ENCODE results near the gene APCDD1.

Gene APCDD1

GRCh38 chr18:10482363-10482984 lies 28.0 kb downstream of the APCDD1 start:
- H3K9ac ChIP-seq (ENCODE audit: low read length in 5 of 5), result no peak overlapping the region
- no peak overlapping the region for H3K27ac ChIP-seq (ENCODE audit: low read depth, low read length)
- peaks cover 0 to 31% (median 11%) of the 10 kb centered on the region in 5 donors for H3K4me1 ChIP-seq (ENCODE audit: control insufficient read depth in 5 of 5, insufficient read depth in 5 of 5, low read length in 5 of 5)

GRCh38 chr18:10482985-10483949 lies 28.8 kb downstream of the APCDD1 start:
- Histone ChIP-seq H3K36me3 (ENCODE audit: control insufficient read depth in 5 of 5, insufficient read depth in 5 of 5, low read length in 5 of 5) (peaks cover 6 to 35% (median 30%) of the 10 kb centered on the region in 5 donors), H3K4me3 (ENCODE audit: low read depth in 1 of 5, low read length in 5 of 5) (no peak overlapping the region), H3K27ac (ENCODE audit: low read depth, low read length) (no peak overlapping the region), H3K9me3 (ENCODE audit: control insufficient read depth in 5 of 5, low read length in 5 of 5) (peaks cover 0 to 3% (median 0%) of the 10 kb centered on the region in 5 donors), H3K4me1 (ENCODE audit: control insufficient read depth in 5 of 5, insufficient read depth in 5 of 5, low read length in 5 of 5) (peaks cover 0 to 24% (median 8%) of the 10 kb centered on the region in 5 donors), H3K27me3 (ENCODE audit: control insufficient read depth in 5 of 5, insufficient read depth in 4 of 5, low read length in 5 of 5) (no peaks in the 10 kb centered on the region), H3K9ac (ENCODE audit: low read length in 5 of 5) (no peak overlapping the region)

More at GRCh38 chr18:10482363-10482984, 28.0 kb downstream of the APCDD1 start:
- Histone ChIP-seq H3K27me3 (ENCODE audit: control insufficient read depth in 5 of 5, insufficient read depth in 4 of 5, low read length in 5 of 5) (no peaks in the 10 kb centered on the region), H3K36me3 (ENCODE audit: control insufficient read depth in 5 of 5, insufficient read depth in 5 of 5, low read length in 5 of 5) (peaks cover 3 to 35% (median 25%) of the 10 kb centered on the region in 5 donors), H3K9me3 (ENCODE audit: control insufficient read depth in 5 of 5, low read length in 5 of 5) (peaks cover 0 to 5% (median 0%) of the 10 kb centered on the region in 5 donors), H3K4me3 (ENCODE audit: low read depth in 1 of 5, low read length in 5 of 5) (no peak overlapping the region)

DNA sequence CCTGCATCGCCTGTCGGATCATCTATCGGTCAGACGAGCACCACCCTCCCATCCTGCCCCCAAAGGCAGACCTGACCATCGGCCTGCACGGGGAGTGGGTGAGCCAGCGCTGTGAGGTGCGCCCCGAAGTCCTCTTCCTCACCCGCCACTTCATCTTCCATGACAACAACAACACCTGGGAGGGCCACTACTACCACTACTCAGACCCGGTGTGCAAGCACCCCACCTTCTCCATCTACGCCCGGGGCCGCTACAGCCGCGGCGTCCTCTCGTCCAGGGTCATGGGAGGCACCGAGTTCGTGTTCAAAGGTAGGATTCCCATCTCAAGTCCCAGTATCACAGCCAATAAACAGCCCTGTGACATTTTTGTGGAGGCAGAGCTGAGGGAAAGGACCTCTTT lies 31.0 kb downstream of the APCDD1 start:
- H3K4me1 ChIP-seq (ENCODE audit: control insufficient read depth in 5 of 5, insufficient read depth in 5 of 5, low read length in 5 of 5), result peaks cover 0 to 17% (median 3%) of the 10 kb centered on the region in 5 donors

GRCh38 chr18:10486362-10486761 lies 31.9 kb downstream of the APCDD1 start:
- Histone ChIP-seq H3K4me3 (ENCODE audit: low read depth in 1 of 5, low read length in 5 of 5) (no peak overlapping the region), H3K27ac (ENCODE audit: low read depth, low read length) (no peak overlapping the region), H3K27me3 (ENCODE audit: control insufficient read depth in 5 of 5, insufficient read depth in 4 of 5, low read length in 5 of 5) (no peaks in the 10 kb centered on the region), H3K9ac (ENCODE audit: low read length in 5 of 5) (no peak overlapping the region), H3K36me3 (ENCODE audit: control insufficient read depth in 5 of 5, insufficient read depth in 5 of 5, low read length in 5 of 5) (peaks cover 10 to 45% (median 38%) of the 10 kb centered on the region in 5 donors), H3K9me3 (ENCODE audit: control insufficient read depth in 5 of 5, low read length in 5 of 5) (no peaks in the 10 kb centered on the region), H3K4me1 (ENCODE audit: control insufficient read depth in 5 of 5, insufficient read depth in 5 of 5, low read length in 5 of 5) (peaks cover 0 to 17% (median 3%) of the 10 kb centered on the region in 5 donors)

More for the DNA sequence above, 31.0 kb downstream of the APCDD1 start:
- Histone ChIP-seq H3K9ac (ENCODE audit: low read length in 5 of 5) (no peak overlapping the region), H3K36me3 (ENCODE audit: control insufficient read depth in 5 of 5, insufficient read depth in 5 of 5, low read length in 5 of 5) (peaks cover 10 to 45% (median 38%) of the 10 kb centered on the region in 5 donors), H3K4me3 (ENCODE audit: low read depth in 1 of 5, low read length in 5 of 5) (no peak overlapping the region), H3K27ac (ENCODE audit: low read depth, low read length) (no peak overlapping the region), H3K27me3 (ENCODE audit: control insufficient read depth in 5 of 5, insufficient read depth in 4 of 5, low read length in 5 of 5) (no peaks in the 10 kb centered on the region), H3K9me3 (ENCODE audit: control insufficient read depth in 5 of 5, low read length in 5 of 5) (no peaks in the 10 kb centered on the region)

DNA sequence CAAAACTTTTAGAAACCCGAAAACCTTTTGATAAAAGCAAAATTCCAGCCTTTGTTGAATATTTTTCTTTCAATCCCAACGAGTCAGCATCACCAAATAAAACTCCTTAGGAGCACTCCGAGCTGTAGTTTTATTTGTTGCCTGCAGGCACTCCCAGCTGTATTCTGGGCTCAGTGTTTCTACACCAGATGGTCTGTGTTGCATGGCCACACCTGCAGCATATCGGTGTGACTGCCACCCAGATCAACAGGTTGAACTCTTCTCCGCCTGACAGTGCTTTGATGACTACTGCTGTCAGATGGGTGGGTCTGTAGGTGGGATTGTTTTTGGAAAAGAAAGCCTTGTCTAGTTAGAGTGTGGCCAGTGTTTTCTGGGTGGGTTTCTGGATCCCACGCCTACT lies 32.7 kb downstream of the APCDD1 start:
- Histone ChIP-seq H3K9me3 (ENCODE audit: control insufficient read depth in 5 of 5, low read length in 5 of 5) (no peaks in the 10 kb centered on the region), H3K4me3 (ENCODE audit: low read depth in 1 of 5, low read length in 5 of 5) (no peak overlapping the region), H3K4me1 (ENCODE audit: control insufficient read depth in 5 of 5, insufficient read depth in 5 of 5, low read length in 5 of 5) (peaks cover 0 to 17% (median 3%) of the 10 kb centered on the region in 5 donors), H3K9ac (ENCODE audit: low read length in 5 of 5) (no peak overlapping the region), H3K27me3 (ENCODE audit: control insufficient read depth in 5 of 5, insufficient read depth in 4 of 5, low read length in 5 of 5) (no peaks in the 10 kb centered on the region), H3K27ac (ENCODE audit: low read depth, low read length) (no peak overlapping the region), H3K36me3 (ENCODE audit: control insufficient read depth in 5 of 5, insufficient read depth in 5 of 5, low read length in 5 of 5) (peaks cover 10 to 45% (median 38%) of the 10 kb centered on the region in 5 donors)

- H3K4me3 ChIP-seq (ENCODE audit: low read depth in 1 of 5, low read length in 5 of 5), result no peak overlapping the region
- no peaks in the 10 kb centered on the region for H3K9me3 ChIP-seq (ENCODE audit: control insufficient read depth in 5 of 5, low read length in 5 of 5)
- H3K27ac ChIP-seq (ENCODE audit: low read depth, low read length), result no peak overlapping the region
Observed at GRCh38 chr18:10488017-10488416, 33.6 kb downstream of the APCDD1 start.

GRCh38 chr18:10490401-10491165 lies 36.1 kb downstream of the APCDD1 start:
- no peak overlapping the region for H3K27ac ChIP-seq (ENCODE audit: low read depth, low read length)
- no peak overlapping the region for H3K9ac ChIP-seq (ENCODE audit: low read length in 5 of 5)
- H3K9me3 ChIP-seq (ENCODE audit: control insufficient read depth in 5 of 5, low read length in 5 of 5), result no peaks in the 10 kb centered on the region
- no peaks in the 10 kb centered on the region for H3K27me3 ChIP-seq (ENCODE audit: control insufficient read depth in 5 of 5, insufficient read depth in 4 of 5, low read length in 5 of 5)
- H3K36me3 ChIP-seq (ENCODE audit: control insufficient read depth in 5 of 5, insufficient read depth in 5 of 5, low read length in 5 of 5), result peaks cover 10 to 34% (median 26%) of the 10 kb centered on the region in 5 donors
- no peaks in the 10 kb centered on the region for H3K4me1 ChIP-seq (ENCODE audit: control insufficient read depth in 5 of 5, insufficient read depth in 5 of 5, low read length in 5 of 5)
- H3K4me3 ChIP-seq (ENCODE audit: low read depth in 1 of 5, low read length in 5 of 5), result no peak overlapping the region

More at GRCh38 chr18:10488017-10488416, 33.6 kb downstream of the APCDD1 start:
- Histone ChIP-seq H3K27me3 (ENCODE audit: control insufficient read depth in 5 of 5, insufficient read depth in 4 of 5, low read length in 5 of 5) (no peaks in the 10 kb centered on the region), H3K4me1 (ENCODE audit: control insufficient read depth in 5 of 5, insufficient read depth in 5 of 5, low read length in 5 of 5) (peaks cover 0 to 10% (median 0%) of the 10 kb centered on the region in 5 donors), H3K36me3 (ENCODE audit: control insufficient read depth in 5 of 5, insufficient read depth in 5 of 5, low read length in 5 of 5) (peaks cover 10 to 45% (median 35%) of the 10 kb centered on the region in 5 donors), H3K9ac (ENCODE audit: low read length in 5 of 5) (no peak overlapping the region)

DNA sequence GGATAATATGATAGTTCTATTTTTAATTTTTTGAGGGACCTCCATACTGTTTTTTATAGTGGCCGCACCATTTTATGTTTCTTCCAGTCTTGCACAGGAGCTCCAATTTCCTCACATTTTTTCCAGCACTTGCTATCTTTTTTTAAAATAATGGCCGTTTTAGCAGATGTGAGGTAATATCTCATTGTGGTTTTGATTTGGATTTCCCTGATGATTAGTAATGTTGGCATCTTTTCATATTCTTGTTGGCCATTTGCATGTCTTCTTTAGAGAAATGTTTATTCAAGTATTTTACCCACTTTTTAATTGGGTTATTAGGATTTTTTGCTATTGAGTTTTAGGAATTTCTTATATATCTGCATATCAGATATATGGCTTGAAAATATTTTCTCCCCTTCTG lies 41.5 kb downstream of the APCDD1 start:
- no peak overlapping the region for H3K4me3 ChIP-seq (ENCODE audit: low read depth in 1 of 5, low read length in 5 of 5)
- peaks cover 0 to 7% (median 4%) of the 10 kb centered on the region in 5 donors for H3K4me1 ChIP-seq (ENCODE audit: control insufficient read depth in 5 of 5, insufficient read depth in 5 of 5, low read length in 5 of 5)
- no peaks in the 10 kb centered on the region for H3K27me3 ChIP-seq (ENCODE audit: control insufficient read depth in 5 of 5, insufficient read depth in 4 of 5, low read length in 5 of 5)
- no peak overlapping the region for H3K27ac ChIP-seq (ENCODE audit: low read depth, low read length)
- H3K36me3 ChIP-seq (ENCODE audit: control insufficient read depth in 5 of 5, insufficient read depth in 5 of 5, low read length in 5 of 5), result no peaks in the 10 kb centered on the region
- no peak overlapping the region for H3K9ac ChIP-seq (ENCODE audit: low read length in 5 of 5)
- no peaks in the 10 kb centered on the region for H3K9me3 ChIP-seq (ENCODE audit: control insufficient read depth in 5 of 5, low read length in 5 of 5)

GRCh38 chr18:10497206-10497749 lies 42.8 kb downstream of the APCDD1 start:
- Histone ChIP-seq H3K9me3 (ENCODE audit: control insufficient read depth in 5 of 5, low read length in 5 of 5) (no peaks in the 10 kb centered on the region), H3K4me1 (ENCODE audit: control insufficient read depth in 5 of 5, insufficient read depth in 5 of 5, low read length in 5 of 5) (peaks cover 0 to 7% (median 4%) of the 10 kb centered on the region in 5 donors), H3K27ac (ENCODE audit: low read depth, low read length) (no peak overlapping the region), H3K9ac (ENCODE audit: low read length in 5 of 5) (no peak overlapping the region), H3K36me3 (ENCODE audit: control insufficient read depth in 5 of 5, insufficient read depth in 5 of 5, low read length in 5 of 5) (no peaks in the 10 kb centered on the region), H3K27me3 (ENCODE audit: control insufficient read depth in 5 of 5, insufficient read depth in 4 of 5, low read length in 5 of 5) (no peaks in the 10 kb centered on the region), H3K4me3 (ENCODE audit: low read depth in 1 of 5, low read length in 5 of 5) (no peak overlapping the region)

All from subcutaneous abdominal adipose tissue (tissue), 5 donors.